ENCODE data around the gene CENPU. TPM values are rescaled to one million over a fixed set of nuclear protein-coding genes. Genes with fewer than 3 reads are reported as not detected.

CENPU gene
- total RNA-seq, 2 donors from 2014 or later, result 11.4 to 28.1 TPM

DNA sequence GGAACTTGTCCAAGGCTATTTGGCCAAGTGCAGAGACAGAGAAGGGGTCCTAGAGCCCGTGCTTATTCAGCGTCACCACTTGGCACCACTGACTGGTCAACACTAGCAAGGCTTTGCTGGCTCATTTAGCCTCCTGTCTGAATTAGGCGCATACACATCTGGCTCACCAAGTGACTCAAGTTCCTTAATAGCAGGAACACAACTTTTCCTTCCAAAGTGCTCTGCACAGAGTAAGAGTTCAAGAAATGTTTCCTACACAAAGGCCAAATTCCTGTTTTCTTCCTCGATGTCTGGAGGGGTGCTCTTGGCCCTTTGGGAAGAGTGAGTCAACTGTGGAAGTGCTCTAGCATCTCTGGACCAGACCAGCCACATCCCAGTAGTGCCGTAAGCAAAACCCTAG is 26.8 kb upstream of the CENPU start:
- no peaks in the 10 kb centered on the region for H3K36me3 ChIP-seq

DNA sequence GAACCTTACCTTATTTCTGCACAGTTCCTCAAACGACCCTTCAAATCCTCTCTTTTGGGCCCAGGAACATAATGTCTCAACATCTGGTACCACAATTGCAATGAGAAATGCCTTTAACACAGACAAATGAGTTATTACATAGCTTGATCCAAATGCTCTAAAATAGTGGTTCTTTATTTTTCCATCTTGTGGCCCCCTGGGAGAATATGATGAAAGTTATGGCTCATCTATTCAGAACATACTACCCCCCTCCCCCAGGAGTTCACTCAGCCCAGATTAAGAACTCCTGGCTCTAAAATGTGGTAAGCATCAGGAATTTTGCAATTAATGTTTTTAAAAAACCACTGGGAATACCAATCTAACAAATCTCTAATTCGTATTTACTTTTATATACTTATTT is 23.9 kb upstream of the CENPU start:
- H3K4me1 ChIP-seq, result no peaks in the 10 kb centered on the region
- no peak overlapping the region for H3K4me3 ChIP-seq
- no peaks in the 10 kb centered on the region for H3K27me3 ChIP-seq
- no peak overlapping the region for H3K9ac ChIP-seq (ENCODE audit: low read depth in 2 of 2, low read length in 2 of 2)
- DNase-seq, result no peak
- TF ChIP-seq CTCF (IDR thresholded peaks at IDR 0.05), result no peak
- H3K9me3 ChIP-seq, result no peaks in the 10 kb centered on the region
- intact Hi-C loops (cut with DNase I), result no loop called here
- H3K36me3 ChIP-seq, result no peaks in the 10 kb centered on the region
- no peak overlapping the region for H3K27ac ChIP-seq

More for the DNA sequence above, 26.8 kb upstream of the CENPU start:
- Histone ChIP-seq H3K9me3 (no peaks in the 10 kb centered on the region), H3K27ac (no peak overlapping the region), H3K27me3 (no peaks in the 10 kb centered on the region), H3K9ac (ENCODE audit: low read depth in 2 of 2, low read length in 2 of 2) (no peak overlapping the region), H3K4me3 (no peak overlapping the region), H3K4me1 (no peaks in the 10 kb centered on the region)
- DNase-seq, result no peak
- TF ChIP-seq CTCF (IDR thresholded peaks at IDR 0.05), result no peak
- intact Hi-C loops (cut with DNase I), result no loop called here

- intact Hi-C loops (cut with DNase I), result no loop called here
- H3K4me3 ChIP-seq, result no peak overlapping the region
- no peaks in the 10 kb centered on the region for H3K27me3 ChIP-seq
- H3K36me3 ChIP-seq, result no peaks in the 10 kb centered on the region
- no peak overlapping the region for H3K27ac ChIP-seq
- no peak overlapping the region for H3K9ac ChIP-seq (ENCODE audit: low read depth in 2 of 2, low read length in 2 of 2)
- H3K4me1 ChIP-seq, result no peaks in the 10 kb centered on the region
- no peaks in the 10 kb centered on the region for H3K9me3 ChIP-seq
- no peak for TF ChIP-seq CTCF (IDR thresholded peaks at IDR 0.05)
- DNase-seq, result no peak
Observed at GRCh38 chr4:184756399-184756798, 22.5 kb upstream of the CENPU start.

DNA sequence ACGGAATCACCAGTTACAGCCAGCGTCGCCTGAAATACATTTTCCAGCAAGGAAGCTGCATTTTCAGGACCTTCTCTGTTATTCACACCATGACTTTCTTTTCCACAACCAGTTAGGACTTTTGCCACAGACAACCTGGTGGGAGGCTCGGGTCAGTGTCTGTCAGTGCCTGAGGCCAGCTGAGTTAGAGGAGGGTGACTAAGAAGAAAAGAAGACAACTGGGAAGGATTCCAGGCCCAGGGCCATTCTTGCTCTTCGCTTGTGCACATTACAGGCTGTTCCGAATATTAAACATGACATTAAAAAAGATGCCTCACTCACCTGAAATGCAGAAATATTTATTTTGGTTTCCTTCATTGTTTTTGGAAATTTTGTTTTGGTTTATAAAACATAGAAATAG is 21.4 kb upstream of the CENPU start:
- Histone ChIP-seq H3K9me3 (no peaks in the 10 kb centered on the region), H3K27me3 (no peaks in the 10 kb centered on the region), H3K27ac (no peak overlapping the region), H3K4me3 (no peak overlapping the region), H3K4me1 (no peaks in the 10 kb centered on the region), H3K9ac (ENCODE audit: low read depth in 2 of 2, low read length in 2 of 2) (no peak overlapping the region), H3K36me3 (no peaks in the 10 kb centered on the region)
- no peak for TF ChIP-seq CTCF (IDR thresholded peaks at IDR 0.05)
- DNase-seq, result no peak
- intact Hi-C loops (cut with DNase I), result no loop called here

- Histone ChIP-seq H3K36me3 (no peaks in the 10 kb centered on the region), H3K27me3 (no peaks in the 10 kb centered on the region), H3K9ac (ENCODE audit: low read depth in 2 of 2, low read length in 2 of 2) (no peak overlapping the region), H3K4me1 (peaks cover 4% of the 10 kb centered on the region), H3K27ac (no peak overlapping the region), H3K9me3 (no peaks in the 10 kb centered on the region), H3K4me3 (no peak overlapping the region)
- no peak for TF ChIP-seq CTCF (IDR thresholded peaks at IDR 0.05)
- intact Hi-C loops (cut with DNase I), result no loop called here
- DNase-seq, result no peak
Observed at GRCh38 chr4:184752496-184753275, 18.8 kb upstream of the CENPU start.
